CMK (cell line): ENCODE results near the gene MAN1C1.
"Not testable (repeated sequence)": the region's sequence is repeated elsewhere in the genome, so short reads cannot be mapped to it uniquely, and the experiment has no call there.

Source experiments
- DNase-seq: peaks from one replicate; pipeline ENCODE4 v3.0.0-alpha.2; 2010; ENCODE audit warnings: low read depth

The MAN1C1 gene

GRCh38 chr1:25698252-25698651 is 81.7 kb downstream of the MAN1C1 start:
- DNase-seq: no peak

GRCh38 chr1:25699059-25699458 is 82.5 kb downstream of the MAN1C1 start:
- DNase-seq: not testable (repeated sequence)

GRCh38 chr1:25699500-25700143 is 83.0 kb downstream of the MAN1C1 start:
- DNase-seq: no peak

- no peak for DNase-seq
Measured at GRCh38 chr1:25700144-25700523, 83.5 kb downstream of the MAN1C1 start.

GRCh38 chr1:25700626-25701025 is 84.0 kb downstream of the MAN1C1 start:
- DNase-seq: no peak

GRCh38 chr1:25701030-25701785 is 84.6 kb downstream of the MAN1C1 start:
- DNase-seq: no peak

- no peak for DNase-seq
Measured at GRCh38 chr1:25702101-25702775, 85.6 kb downstream of the MAN1C1 start.

GRCh38 chr1:25703041-25703440 is 86.5 kb downstream of the MAN1C1 start:
- no peak for DNase-seq

- no peak for DNase-seq
Measured at GRCh38 chr1:25703671-25704266, 87.2 kb downstream of the MAN1C1 start.

GRCh38 chr1:25704267-25704691 is 87.7 kb downstream of the MAN1C1 start:
- no peak for DNase-seq

GRCh38 chr1:25705699-25706098 is 89.1 kb downstream of the MAN1C1 start:
- no peak for DNase-seq

- DNase-seq: no peak
Measured at GRCh38 chr1:25706146-25707089, 89.8 kb downstream of the MAN1C1 start.

- DNase-seq: no peak
Measured at GRCh38 chr1:25707280-25708016, 90.9 kb downstream of the MAN1C1 start.

GRCh38 chr1:25710583-25711347 is 94.2 kb downstream of the MAN1C1 start:
- DNase-seq: no peak

GRCh38 chr1:25711555-25712298 is 95.1 kb downstream of the MAN1C1 start:
- DNase-seq: no peak

- no peak for DNase-seq
Measured at GRCh38 chr1:25712299-25712970, 95.8 kb downstream of the MAN1C1 start.

- no peak for DNase-seq
Measured at GRCh38 chr1:25713961-25714360, 97.4 kb downstream of the MAN1C1 start.

GRCh38 chr1:25714372-25714931 is 97.9 kb downstream of the MAN1C1 start:
- no peak for DNase-seq
